A549 treated with ZK216348 at 1 μM for 4 hours (cell line): ENCODE measurements around the gene OR4C11. TPM values are rescaled to one million over a fixed set of nuclear protein-coding genes. Genes with fewer than 3 reads are reported as not detected.

Experiments
- total RNA-seq: library from RNA; stranded (reverse); fragments of 200-300 nt; extraction: Qiagen RNA extraction; gene quantifications from 5 replicates; pipeline ENCODE4 v1.2.3, GENCODE V29; 2022; ENCODE audit warnings: low read depth

Gene OR4C11, protein sequence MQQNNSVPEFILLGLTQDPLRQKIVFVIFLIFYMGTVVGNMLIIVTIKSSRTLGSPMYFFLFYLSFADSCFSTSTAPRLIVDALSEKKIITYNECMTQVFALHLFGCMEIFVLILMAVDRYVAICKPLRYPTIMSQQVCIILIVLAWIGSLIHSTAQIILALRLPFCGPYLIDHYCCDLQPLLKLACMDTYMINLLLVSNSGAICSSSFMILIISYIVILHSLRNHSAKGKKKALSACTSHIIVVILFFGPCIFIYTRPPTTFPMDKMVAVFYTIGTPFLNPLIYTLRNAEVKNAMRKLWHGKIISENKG
- total RNA-seq, result not detected in 5 replicates

DNA sequence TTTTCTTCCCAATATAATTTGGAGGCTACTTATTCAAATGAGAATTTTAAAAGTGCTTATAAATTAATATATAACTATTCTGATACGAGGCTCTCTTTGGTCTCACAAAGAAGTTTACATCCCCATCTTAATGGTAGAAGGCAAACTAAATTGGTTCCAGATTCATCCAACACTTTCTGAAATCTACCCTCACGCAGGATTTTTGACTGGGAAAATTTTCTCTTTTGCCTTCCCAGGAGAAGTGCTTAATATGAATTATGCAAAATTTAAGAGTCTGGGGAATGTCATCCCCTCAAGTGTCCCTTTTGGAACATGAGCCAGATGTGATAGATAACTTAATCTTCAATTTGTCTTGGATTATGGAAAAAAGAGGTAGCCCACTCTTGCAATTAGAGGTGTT lies at the start of gene OR4C11:
OR4C11 (minus strand) TSS at position 101 of the 400 bp plus-strand sequence. CDS start 3,272 bp downstream, outside the sequence.

DNA sequence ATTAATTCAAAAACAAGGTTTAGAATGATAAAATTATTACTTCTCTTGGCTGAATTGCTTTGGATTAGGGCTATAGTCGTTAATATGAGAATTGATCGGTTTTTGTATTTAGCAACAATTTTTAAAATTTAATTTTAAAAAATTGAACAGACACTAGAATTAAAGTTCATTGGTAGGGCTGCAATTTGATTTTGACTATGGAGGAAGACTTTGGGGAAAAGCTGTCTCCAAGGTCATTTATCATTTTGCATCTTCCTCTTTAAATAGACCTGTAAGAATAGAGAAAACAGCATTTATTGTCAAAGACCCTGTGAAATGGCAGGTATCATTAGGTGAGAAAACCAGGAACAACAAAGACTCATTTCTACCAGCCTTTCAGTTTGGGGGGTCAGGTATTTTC lies 40.6 kb upstream of the OR4C11 start, which contains the start of gene OR4S2:
OR4S2 (plus strand) TSS at position 301 of the 400 bp plus-strand sequence. CDS start 2,577 bp downstream, outside the sequence.

DNA sequence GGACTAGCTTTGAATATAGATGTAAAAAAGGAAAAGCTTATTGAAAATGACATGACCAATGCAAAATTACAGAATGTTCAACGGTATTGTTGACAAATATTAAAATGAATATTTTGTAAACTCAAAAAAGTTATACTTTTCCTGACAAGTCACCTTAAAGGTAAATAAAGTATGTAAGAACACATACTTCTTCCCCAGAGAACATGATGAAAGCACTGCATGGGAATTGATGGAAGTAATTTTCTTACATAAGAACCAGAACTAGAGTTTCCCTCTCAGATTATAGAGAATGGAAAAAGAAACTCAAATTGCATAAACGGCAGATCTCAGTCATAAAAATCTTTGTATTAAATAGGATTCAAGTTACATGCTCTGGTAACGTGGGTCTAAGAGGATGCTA lies 27.4 kb upstream of the OR4C11 start, which contains the start of gene OR4P4:
OR4P4 (plus strand) TSS at position 301 of the 400 bp plus-strand sequence.

DNA sequence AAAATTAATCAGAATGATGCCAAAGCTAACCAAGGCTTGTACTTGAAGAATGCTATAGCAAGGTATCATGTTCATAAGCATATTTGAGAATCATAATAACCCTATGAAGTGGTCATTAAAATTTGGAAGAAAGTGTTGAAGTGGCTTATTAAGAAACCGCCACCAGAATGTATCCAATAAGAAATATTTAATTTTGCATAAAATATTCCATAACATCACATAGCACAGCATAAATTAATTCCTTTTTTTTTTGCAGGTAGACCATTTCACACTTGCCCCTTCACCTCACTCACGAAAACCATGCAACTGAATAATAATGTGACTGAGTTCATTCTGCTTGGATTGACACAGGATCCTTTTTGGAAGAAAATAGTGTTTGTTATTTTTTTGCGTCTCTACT lies 35.6 kb downstream of the OR4C11 start, which contains the start of gene OR4C16:
OR4C16 (plus strand) TSS at position 301 of the 400 bp plus-strand sequence; CDS start at position 301, 0 bp downstream.

DNA sequence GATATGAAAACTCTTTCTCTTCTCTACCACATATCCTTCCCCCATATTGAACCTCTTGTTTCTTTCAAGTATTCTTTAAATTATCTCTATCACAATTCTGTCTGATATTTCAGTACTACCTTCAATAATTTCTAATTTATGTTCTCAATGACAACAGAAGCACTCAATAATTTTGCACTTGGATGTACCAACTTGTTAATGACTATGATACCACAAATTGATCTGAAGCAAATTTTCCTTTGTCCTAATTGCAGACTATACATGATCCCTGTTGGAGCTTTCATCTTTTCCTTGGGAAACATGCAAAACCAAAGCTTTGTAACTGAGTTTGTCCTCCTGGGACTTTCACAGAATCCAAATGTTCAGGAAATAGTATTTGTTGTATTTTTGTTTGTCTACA lies 53.3 kb downstream of the OR4C11 start, which contains the start of gene OR4C15:
OR4C15 (plus strand) TSS at position 301 of the 400 bp plus-strand sequence; CDS start at position 301, 0 bp downstream.

Other genes starting within 250 kb of the OR4C11 start
- gene OR4A15, start 239.7 kb downstream of the OR4C11 start, total RNA-seq, result not detected in 5 replicates
- gene OR4C15, start 53.2 kb downstream of the OR4C11 start, total RNA-seq, result not detected in 5 replicates
- gene OR4C16, start 35.5 kb downstream of the OR4C11 start, total RNA-seq, result not detected in 5 replicates
- not detected in 5 replicates for gene OR4P4, start 27.5 kb upstream of the OR4C11 start, total RNA-seq
- gene OR4S2, start 40.7 kb upstream of the OR4C11 start, total RNA-seq, result not detected in 5 replicates
- gene OR4C6, start 54.6 kb upstream of the OR4C11 start, total RNA-seq, result not detected in 5 replicates
- gene OR5D13, start 165.8 kb upstream of the OR4C11 start, total RNA-seq, result not detected in 5 replicates
- gene OR5D14, start 187.9 kb upstream of the OR4C11 start, total RNA-seq, result not detected in 5 replicates
- gene OR5L1, start 203.7 kb upstream of the OR4C11 start, total RNA-seq, result not detected in 5 replicates
- gene OR5D18, start 212.0 kb upstream of the OR4C11 start, total RNA-seq, result not detected in 5 replicates
- not detected in 5 replicates for gene OR5L2, start 219.6 kb upstream of the OR4C11 start, total RNA-seq
- gene OR5D16, start 231.1 kb upstream of the OR4C11 start, total RNA-seq, result not detected in 5 replicates